Thoracic aorta (tissue), 2 donors: ENCODE data around the gene ESPL1. TPM values are rescaled to one million over a fixed set of nuclear protein-coding genes. Genes with fewer than 3 reads are reported as not detected.

ENCODE experiments used
- ATAC-seq: fragments of 150-250 bp; one replicate; pipeline ENCODE4 v1.8.0; 2017; ENCODE audit warnings: low read depth; ENCODE audit not compliant: insufficient number of reproducible peaks, low FRiP score
- DNase-seq: peaks from one replicate; pipeline ENCODE4 v3.0.0-alpha.2; 2020; ENCODE audit warnings: low spot score
- H3K27ac ChIP-seq, 2 donors: fragments of 200-600 bp; sonication (generic); 1 replicate in 1 of 2; 2 replicates in 1 of 2; pipeline ENCODE4 v1.5.1; 2016; ENCODE audit warnings: mild to moderate bottlenecking in 2 of 2, moderate library complexity in 2 of 2
- H3K27me3 ChIP-seq: fragments of 200-600 bp; sonication (generic); replicated peaks from 2 replicates; pipeline ENCODE4 v1.6.0; 2016; ENCODE audit warnings: mild to moderate bottlenecking; ENCODE audit not compliant: insufficient read depth
- H3K36me3 ChIP-seq: fragments of 200-600 bp; sonication (generic); one replicate; pipeline ENCODE4 v1.5.1; 2016
- H3K4me1 ChIP-seq, 2 donors: fragments of 200-600 bp; sonication (generic); 1 replicate in 1 of 2; 2 replicates in 1 of 2; pipeline versions ENCODE4 v1.5.1 to v1.6.0; 2016; ENCODE audit warnings: low read depth in 2 of 2, mild to moderate bottlenecking in 1 of 2; ENCODE audit not compliant: control insufficient read depth in 1 of 2
- H3K4me3 ChIP-seq: fragments of 200-600 bp; sonication (generic); 2 replicates; pipeline ENCODE4 v1.5.1; 2016; ENCODE audit warnings: mild to moderate bottlenecking
- H3K9me3 ChIP-seq: fragments of 200-600 bp; sonication (generic); 2 replicates; pipeline ENCODE4 v1.5.1; 2016
- CTCF ChIP-seq: fragments of 200-600 bp; sonication (generic); IDR thresholded peaks from one replicate; pipeline ENCODE4 v1.5.1; 2019; ENCODE audit warnings: antibody characterized with exemption
- total RNA-seq, 2 donors: library from RNA; depleted of rRNA; stranded (reverse); fragments of >200 nt; gene quantifications; one replicate each; pipeline versions ENCODE4 v1.1.0 to v1.2.3, GENCODE V29; 2016

ESPL1 gene
- total RNA-seq, 2 donors from 2014 or later, result 0.78 to 0.95 TPM

- H3K9me3 ChIP-seq, result no peaks in the 10 kb centered on the region
- H3K27ac ChIP-seq, result peak overlapping the region; percentile 84 to 94
- ATAC-seq, result peak; percentile 24
- H3K4me3 ChIP-seq, result peak overlapping the region; percentile 94
- peaks cover 21 to 34% of the 10 kb centered on the region in 2 donors for H3K4me1 ChIP-seq
- DNase-seq, result peak; percentile 86
- no peaks in the 10 kb centered on the region for H3K36me3 ChIP-seq
- peak; percentile 64 for TF ChIP-seq CTCF
- H3K27me3 ChIP-seq, result no peaks in the 10 kb centered on the region
Observed at GRCh38 chr12:53324779-53325510, 56.8 kb downstream of the ESPL1 start.

DNA sequence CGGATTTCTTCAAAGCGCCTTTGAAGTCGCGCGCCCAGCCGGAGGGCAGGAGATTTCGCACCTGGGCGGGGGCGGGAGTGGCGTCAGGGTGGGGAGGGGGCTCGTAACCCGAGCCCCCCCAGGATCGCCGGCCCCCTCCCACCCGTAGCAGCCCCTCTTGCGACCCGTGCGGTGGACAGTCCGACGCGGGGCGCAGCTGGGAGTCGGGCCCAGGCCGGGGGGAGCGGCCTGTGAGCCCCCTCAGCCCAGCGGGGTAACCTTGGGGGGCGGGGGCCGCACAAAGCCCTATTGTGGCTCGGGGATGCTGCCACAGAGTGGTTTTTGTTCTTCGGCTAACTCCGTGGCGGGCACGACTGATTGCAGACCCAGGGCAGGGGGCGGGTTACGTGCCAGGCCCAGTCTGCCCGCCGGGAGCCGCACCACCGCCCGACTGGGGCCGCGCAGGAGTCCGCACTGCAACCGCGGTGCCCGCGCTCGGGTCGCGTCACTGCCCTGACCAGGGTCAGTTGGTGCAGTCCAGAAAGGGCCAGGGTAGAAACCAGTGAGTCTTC, 57.5 kb downstream of the ESPL1 start:
- peak; percentile 8 for TF ChIP-seq CTCF
- Histone ChIP-seq H3K27ac (peak overlapping the region; percentile 84 to 94), H3K9me3 (no peaks in the 10 kb centered on the region), H3K4me3 (peak overlapping the region; percentile 94), H3K4me1 (peaks cover 15 to 28% of the 10 kb centered on the region in 2 donors), H3K27me3 (no peaks in the 10 kb centered on the region), H3K36me3 (no peaks in the 10 kb centered on the region)
- ATAC-seq (no peak), DNase-seq (no peak)

DNA sequence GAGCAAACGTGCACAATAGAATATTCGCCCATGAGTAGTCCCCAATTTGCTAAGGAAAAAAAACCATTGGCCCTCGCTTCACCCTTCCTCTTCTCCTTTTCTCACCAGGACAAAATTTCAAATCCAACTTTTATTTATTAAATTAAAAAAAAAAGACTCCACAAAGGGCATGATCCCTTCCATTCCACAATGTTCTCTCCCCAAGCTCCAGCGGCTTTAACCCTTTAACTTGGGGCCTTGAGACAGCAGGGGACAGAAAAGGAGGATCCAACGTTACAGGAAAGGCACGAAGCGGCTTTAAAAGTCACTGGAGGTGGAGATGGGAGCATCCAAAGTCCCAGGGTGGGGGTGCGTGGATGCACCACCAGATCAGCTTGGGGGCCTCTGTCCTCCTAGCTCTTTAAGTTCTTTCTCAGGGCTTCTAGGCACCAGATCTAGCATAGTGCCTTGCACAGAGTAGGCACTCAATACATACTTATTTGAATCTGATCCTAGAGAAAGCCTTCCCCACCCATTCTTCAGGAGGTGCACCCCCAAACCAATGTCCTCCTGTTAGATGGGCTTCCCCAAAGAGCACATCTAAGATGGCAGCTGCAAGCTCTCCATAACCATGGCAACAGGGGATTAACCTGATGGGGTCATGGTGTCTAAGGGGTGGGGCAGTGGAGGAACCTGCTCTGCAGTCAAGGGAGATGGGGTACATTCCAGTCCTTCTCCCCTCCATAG, 58.5 kb downstream of the ESPL1 start:
- H3K27ac ChIP-seq, result no peak overlapping the region

DNA sequence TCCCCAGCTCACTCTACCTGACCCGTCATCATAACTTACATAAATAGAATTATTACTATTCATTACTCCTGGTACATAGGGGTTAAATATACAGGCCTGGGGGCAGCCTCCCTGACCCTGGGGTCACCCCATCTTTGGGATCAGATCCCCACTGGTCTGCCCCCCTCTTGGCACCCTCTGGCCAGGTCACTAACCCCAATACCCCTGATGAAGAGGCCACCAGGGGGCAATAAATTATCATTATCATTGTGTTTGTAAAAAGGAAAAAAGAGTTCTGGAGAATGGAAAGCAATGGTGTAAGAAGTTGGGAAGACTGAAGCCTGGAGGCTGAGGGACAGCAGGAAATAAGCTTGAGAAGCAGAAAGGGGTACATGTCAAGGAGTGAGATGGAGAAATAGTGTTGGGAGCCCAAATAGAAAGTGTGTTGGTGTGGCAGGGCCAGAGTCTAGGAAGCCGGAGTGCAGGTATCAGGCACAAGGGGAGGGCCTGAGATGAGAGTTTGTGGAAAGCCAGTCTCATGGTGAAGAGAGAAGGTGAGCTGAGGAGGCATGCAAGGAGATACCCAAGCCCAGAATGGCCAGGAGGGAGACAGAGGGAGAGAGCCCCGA, 59.4 kb downstream of the ESPL1 start:
- H3K4me1 ChIP-seq, result peaks cover 11 to 17% of the 10 kb centered on the region in 2 donors
- no peaks in the 10 kb centered on the region for H3K36me3 ChIP-seq
- peak; percentile 18 for TF ChIP-seq CTCF
- no peaks in the 10 kb centered on the region for H3K9me3 ChIP-seq
- H3K27ac ChIP-seq, result no peak overlapping the region
- H3K4me3 ChIP-seq, result no peak overlapping the region
- ATAC-seq, result no peak
- H3K27me3 ChIP-seq, result no peaks in the 10 kb centered on the region
- no peak for DNase-seq

More for the DNA sequence above, 58.5 kb downstream of the ESPL1 start:
- no peaks in the 10 kb centered on the region for H3K36me3 ChIP-seq
- DNase-seq (no peak), ATAC-seq (no peak)
- H3K27me3 ChIP-seq, result no peaks in the 10 kb centered on the region
- H3K4me1 ChIP-seq, result peaks cover 14 to 25% of the 10 kb centered on the region in 2 donors
- TF ChIP-seq CTCF, result no peak
- H3K9me3 ChIP-seq, result no peaks in the 10 kb centered on the region
- peak overlapping the region; percentile 94 for H3K4me3 ChIP-seq

GRCh38 chr12:53328043-53328435, 59.9 kb downstream of the ESPL1 start:
- no peak overlapping the region for H3K27ac ChIP-seq
- H3K4me1 ChIP-seq, result peaks cover 11 to 17% of the 10 kb centered on the region in 2 donors
- DNase-seq (no peak), ATAC-seq (no peak)
- H3K9me3 ChIP-seq, result no peaks in the 10 kb centered on the region
- no peak overlapping the region for H3K4me3 ChIP-seq
- no peaks in the 10 kb centered on the region for H3K27me3 ChIP-seq
- TF ChIP-seq CTCF, result no peak
- H3K36me3 ChIP-seq, result no peaks in the 10 kb centered on the region
